Activated gamma-delta T cell (primary cell): ENCODE measurements around the gene CPAMD8.
"Not testable (repeated sequence)": the region's sequence is repeated elsewhere in the genome, so short reads cannot be mapped to it uniquely, and the experiment has no call there.

Source experiments
- DNase-seq: peaks from one replicate; lab custom pipeline; 2025; lab: John Stamatoyannopoulos, UW

Gene CPAMD8

DNA sequence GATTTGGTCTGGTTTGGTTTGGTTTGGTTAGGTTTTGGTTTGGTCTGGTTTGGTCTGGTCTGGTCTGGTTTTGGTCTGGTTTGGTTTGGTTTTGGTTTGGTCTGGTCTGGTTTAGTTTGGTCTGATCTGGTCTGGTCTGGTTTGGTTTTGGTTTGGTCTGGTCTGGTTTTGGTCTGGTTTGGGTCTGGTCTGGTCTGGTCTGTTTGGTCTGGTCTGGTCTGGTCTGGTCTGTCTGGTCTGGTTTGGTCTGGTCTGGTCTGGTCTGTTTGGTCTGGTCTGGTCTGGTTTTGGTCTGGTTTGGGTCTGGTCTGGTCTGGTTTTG lies 151.7 kb downstream of the CPAMD8 start:
- not testable (repeated sequence) for DNase-seq

DNA sequence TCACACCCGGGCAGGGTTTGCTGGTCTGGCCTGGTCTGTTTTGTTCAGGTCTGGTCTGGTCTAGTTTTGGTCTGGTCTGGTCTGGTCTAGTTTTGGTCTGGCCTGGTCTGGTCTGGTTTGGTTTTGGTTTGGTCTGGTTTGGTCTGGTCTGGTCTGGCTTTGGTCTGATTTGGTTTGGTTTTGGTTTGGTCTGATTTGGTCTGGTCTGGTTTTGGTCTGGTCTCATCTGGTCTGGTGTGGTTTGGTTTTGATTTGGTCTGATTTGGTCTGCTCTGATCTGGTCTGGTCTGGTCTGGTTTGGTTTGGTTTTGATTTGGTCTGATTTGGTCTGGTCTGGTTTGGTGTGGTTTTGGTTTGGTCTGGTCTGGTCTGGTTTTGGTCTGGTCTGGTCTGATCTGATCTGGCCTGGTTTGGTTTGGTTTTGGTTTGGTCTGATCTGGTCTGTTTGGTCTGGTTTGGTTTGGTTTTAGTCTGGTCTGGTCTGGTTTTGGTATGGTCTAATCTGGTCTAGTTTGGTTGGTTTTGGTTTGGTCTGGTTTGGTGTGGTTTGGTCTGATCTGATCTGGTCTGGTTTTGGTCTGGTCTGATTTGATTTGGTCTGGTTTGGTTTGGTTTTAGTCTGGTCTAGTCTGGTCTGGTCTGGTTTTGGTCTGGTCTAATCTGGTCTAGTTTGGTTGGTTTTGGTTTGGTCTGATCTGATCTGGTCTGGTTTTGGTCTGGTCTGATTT lies 152.2 kb downstream of the CPAMD8 start:
- DNase-seq = no peak

DNA sequence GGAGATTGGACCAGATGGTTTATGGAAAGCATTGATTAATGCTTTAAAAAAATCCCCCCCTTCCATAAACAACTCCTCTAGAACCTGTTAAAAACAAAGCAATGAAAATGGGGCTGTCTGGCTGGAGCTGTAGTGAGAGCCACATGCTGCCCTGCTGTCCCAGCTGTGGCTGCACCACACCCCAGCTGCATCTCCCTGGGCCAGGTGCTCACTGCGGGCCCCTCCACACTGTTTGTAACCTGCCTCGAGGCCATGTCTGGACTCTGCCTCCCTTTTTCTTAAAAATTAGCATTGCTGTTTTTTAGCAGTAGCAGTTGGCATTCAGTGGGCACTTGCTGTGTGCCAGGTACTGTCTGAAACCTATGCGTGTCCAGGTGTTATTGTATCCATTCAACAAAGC lies 153.0 kb downstream of the CPAMD8 start:
- no peak for DNase-seq

GRCh38 chr19:16872728-16873127 lies 153.9 kb downstream of the CPAMD8 start:
- no peak for DNase-seq

- no peak for DNase-seq
Observed at GRCh38 chr19:16871871-16872270, 154.7 kb downstream of the CPAMD8 start.

- DNase-seq = no peak
Observed at GRCh38 chr19:16869331-16869972, 157.2 kb downstream of the CPAMD8 start.

- DNase-seq = no peak
Observed at GRCh38 chr19:16868423-16869130, 158.0 kb downstream of the CPAMD8 start.

DNA sequence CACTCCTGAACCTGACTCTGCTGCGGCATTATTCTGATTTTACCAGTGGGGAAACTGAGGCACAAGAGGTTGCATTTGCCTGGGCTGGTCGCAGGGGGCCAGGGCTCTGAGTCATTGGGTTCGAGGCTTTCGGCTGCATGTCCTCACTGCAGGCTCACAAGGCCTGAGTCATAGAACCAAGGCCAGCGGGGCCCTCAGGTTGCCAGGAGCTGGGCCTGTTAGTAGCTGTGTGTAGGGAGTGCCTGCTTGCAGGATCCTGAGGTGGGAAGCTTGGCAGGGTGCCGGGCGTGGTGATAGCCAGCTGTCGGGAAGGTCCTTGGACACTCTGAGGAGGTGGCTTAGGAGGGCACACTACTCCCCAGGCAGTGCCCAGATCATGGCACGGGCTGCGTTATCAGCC lies 159.4 kb downstream of the CPAMD8 start:
- no peak for DNase-seq

DNA sequence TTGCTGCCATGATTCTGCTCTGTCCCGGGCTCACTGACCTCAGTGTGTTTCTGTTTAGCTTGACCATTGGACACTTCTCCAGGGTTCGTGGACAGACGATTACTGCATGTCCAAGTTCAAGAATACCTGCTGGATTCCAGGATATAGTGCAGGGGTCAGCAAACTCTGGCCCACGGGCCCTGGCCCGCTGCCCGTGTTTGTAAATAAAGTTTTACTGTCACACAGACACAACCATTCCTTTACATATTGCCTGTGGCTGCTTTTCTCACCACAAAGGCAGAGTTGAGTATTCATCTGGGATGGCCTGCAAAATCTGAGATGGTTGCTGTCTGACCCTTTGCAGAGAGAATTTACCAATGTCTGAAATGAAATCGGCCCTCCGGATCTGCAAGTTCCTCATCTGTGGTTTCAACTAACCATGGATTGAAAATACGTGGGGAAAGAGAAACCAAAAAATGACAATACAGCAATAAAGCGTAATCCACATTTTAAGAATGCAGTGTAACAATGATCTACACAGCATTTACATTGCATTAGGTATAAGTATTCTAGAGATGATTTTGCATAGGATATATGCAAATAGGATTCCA lies 163.7 kb downstream of the CPAMD8 start:
- DNase-seq = no peak

GRCh38 chr19:16861834-16862233 lies 164.8 kb downstream of the CPAMD8 start:
- DNase-seq = no peak

DNA sequence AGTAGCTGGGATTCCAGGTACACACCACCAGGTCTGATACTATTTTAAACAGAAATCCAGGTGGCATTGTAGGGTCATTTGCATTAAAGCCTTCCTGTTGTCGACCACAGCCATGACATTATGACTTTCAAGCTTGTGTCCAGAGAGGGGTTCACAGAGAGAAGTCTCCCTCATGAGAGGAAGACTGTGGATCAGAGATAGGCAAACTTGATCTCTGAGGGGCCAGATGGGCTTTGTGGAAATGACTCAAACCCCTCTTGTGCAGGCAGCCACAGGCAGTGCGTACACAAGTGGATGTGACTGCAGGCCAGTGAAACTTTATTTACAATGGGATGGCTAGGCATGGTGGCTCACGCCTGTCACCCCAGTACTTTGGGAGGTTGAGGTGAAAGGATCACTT lies 165.6 kb downstream of the CPAMD8 start:
- DNase-seq = no peak

DNA sequence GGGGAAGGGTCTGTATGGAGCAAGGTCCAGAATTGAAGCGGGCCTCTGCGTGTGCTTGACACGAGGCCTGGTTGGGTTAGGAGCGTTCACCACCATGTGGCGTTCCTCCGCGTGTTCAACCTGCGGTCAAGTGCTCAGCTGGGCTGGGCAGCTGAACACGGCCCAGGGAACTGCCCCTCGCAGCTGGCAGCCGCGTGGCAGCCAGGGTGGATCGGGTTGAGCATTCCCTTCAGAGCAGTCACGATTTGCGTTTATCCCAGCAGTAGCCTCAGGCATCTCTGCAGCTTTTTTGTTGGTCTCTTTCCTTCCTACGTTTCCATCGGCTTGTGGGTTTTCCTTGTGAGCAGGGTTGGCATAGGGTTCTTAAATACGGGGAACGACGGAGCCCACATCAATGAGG lies 166.5 kb downstream of the CPAMD8 start:
- no peak for DNase-seq

DNA sequence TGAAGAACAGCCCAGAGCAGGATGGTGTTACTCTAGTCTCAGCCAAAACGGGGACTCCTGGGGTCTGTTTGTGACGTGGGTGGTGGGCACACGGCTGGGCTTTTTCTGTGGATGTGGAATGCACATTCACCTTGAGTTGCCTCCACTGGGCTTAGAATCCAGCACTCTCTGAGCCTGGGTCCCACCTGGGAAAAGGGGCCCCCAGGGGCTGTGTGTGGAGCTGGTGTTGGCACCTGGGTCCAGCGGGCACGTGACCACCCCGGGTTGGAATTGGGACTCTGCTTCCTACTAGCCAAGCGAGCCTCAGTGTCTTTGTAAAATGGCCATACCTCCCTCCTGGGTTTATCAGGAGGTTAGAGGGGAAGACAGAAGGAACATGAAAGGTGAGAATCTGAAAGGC lies 167.0 kb downstream of the CPAMD8 start:
- DNase-seq = no peak

- no peak for DNase-seq
Observed at GRCh38 chr19:16856091-16856490, 170.5 kb downstream of the CPAMD8 start.

DNA sequence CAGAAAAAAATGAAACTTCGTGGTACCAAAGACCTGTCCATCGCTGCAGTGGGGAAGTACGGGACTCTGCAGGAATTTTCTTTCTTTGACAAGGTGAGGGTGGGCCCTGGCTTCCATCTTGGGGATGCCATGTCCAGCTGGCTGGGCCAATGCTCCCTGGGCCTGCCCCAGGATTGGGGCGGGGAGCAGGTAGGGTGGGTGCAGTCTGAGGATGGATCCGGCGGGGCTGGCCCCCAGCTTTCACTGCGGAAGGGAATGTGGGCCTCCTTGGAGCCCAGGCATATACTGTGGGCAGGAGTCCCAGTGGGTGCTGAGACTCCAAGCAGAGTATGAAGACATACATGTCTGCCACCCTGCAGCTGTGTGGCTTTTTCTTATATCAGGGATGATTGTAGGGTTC lies 173.5 kb downstream of the CPAMD8 start:
- no peak for DNase-seq

GRCh38 chr19:16851031-16851712 lies 175.4 kb downstream of the CPAMD8 start:
- DNase-seq = no peak

DNA sequence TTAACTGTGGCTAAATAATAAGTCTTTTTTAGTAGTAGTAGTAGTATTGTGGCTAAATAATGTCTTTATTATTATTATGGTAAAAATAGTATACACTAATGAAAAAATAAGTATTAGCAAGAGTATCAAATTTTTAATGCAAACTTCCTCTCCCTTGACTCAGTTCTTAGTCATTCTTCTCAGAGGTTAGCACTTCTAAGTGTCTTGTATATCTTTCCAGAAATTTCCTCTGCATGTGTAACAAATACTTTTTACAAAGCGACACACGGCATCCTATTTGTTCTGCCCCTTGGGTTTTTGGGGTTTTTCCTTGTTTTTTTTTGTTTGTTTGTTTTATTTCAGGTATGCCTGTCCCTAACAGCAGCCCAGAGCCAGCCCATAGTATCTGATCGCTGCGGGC lies 176.5 kb downstream of the CPAMD8 start:
- DNase-seq = no peak

- no peak for DNase-seq
Observed at GRCh38 chr19:16849168-16849567, 177.4 kb downstream of the CPAMD8 start.

GRCh38 chr19:16847430-16847829 lies 179.2 kb downstream of the CPAMD8 start:
- no peak for DNase-seq

DNA sequence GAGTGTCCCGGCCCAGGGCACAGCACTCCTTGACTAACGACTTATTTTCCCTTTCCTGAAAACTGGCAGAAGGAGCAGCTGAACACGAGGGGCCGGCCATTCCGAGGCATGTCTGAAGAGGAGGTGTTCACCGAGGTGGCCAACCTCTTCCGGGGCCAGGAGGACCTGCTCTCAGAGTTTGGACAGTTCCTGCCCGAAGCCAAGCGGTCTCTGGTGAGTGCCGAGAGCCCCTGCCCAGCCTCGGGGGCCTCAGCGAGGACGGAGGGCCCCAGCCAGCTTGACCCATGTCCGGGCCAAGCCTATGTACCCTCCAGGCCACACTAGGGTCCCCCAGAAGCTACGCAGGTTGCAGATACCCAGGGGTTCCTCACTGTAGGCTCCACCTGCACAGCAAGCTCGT lies 179.7 kb downstream of the CPAMD8 start:
- DNase-seq = no peak
